HG03342 (cell line): ENCODE results near the gene HOXC6.

ENCODE experiments used
- ATAC-seq: cut with Tn5 transposase; IDR thresholded peaks from one replicate; pipeline ENCODE4 v1.9.1; 2021; ENCODE audit warnings: mild to moderate bottlenecking, moderate library complexity; ENCODE audit not compliant: unreplicated experiment

HOXC6 gene

GRCh38 chr12:54051874-54052437 is 23.7 kb downstream of the HOXC6 start:
- ATAC-seq, result no peak

DNA sequence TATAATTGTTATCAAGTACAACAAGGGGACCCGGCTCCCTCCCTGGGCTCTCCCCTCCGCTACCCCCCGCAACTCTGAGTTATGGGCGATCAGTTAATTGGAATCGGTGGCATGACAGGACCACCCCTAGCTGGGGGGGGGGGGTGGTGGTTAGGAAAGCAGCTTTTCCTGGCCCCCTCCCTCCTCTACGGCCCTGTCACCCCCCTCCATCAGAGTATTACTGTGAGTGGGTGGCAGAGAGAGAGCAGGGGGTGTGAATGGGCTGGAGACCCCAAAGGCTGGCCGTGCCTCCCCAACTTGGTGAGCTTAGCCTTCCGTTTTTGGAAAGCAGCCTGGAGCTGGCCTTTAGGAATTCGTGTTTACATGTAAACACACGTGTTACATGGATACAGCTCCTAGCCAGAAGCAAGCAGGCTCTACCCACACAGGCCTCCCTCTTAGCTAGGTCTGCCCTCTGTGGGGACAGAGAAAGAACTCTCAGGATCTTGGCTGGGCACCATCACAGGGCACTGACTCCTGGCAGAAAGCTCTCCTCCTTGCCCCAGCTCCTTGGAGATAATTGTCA is 24.3 kb downstream of the HOXC6 start:
- no peak for ATAC-seq

GRCh38 chr12:54053003-54053750 is 24.9 kb downstream of the HOXC6 start:
- ATAC-seq, result no peak

GRCh38 chr12:54053751-54054741 is 25.8 kb downstream of the HOXC6 start, which contains the start of gene HOXC4:
Gene HOXC4 (plus strand): TSS chr12:54053835. CDS start chr12:54053923, 88 bp downstream.
- ATAC-seq, result no peak

DNA sequence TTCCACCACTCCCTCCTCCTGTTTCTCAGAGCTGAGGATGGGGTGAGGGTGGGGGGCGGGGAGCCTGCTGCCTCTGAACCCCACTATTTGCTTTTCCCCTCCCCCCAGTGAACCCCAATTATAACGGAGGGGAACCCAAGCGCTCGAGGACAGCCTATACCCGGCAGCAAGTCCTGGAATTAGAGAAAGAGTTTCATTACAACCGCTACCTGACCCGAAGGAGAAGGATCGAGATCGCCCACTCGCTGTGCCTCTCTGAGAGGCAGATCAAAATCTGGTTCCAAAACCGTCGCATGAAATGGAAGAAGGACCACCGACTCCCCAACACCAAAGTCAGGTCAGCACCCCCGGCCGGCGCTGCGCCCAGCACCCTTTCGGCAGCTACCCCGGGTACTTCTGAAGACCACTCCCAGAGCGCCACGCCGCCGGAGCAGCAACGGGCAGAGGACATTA is 26.5 kb downstream of the HOXC6 start:
- ATAC-seq, result no peak

DNA sequence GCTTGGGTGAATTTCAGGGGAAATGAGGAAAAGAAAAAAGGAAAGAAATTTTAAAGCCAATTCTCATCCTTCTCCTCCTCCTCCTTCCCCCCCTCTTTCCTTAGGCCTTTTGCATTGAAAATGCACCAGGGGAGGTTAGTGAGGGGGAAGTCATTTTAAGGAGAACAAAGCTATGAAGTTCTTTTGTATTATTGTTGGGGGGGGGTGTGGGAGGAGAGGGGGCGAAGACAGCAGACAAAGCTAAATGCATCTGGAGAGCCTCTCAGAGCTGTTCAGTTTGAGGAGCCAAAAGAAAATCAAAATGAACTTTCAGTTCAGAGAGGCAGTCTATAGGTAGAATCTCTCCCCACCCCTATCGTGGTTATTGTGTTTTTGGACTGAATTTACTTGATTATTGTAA is 27.3 kb downstream of the HOXC6 start:
- ATAC-seq, result no peak

DNA sequence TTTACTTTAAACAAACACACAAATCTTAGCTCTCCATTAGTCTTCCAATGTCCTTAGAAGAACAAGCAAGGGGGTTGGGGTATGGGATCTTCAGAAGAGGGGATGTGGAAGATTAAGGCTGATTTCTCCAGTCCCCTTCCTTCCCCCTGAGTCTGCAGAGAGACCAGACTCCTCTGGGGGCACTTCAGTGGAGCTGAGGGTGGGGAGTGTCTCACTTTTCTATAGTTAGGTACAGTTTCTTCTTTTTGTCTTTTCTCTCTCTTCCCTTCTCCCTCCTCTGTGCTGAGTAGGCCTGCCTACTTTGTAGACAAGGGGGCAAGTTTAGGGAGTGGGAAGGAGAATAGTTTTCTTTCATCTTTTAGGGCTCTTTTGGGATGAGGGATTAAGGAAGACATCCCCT is 27.9 kb downstream of the HOXC6 start:
- no peak for ATAC-seq

DNA sequence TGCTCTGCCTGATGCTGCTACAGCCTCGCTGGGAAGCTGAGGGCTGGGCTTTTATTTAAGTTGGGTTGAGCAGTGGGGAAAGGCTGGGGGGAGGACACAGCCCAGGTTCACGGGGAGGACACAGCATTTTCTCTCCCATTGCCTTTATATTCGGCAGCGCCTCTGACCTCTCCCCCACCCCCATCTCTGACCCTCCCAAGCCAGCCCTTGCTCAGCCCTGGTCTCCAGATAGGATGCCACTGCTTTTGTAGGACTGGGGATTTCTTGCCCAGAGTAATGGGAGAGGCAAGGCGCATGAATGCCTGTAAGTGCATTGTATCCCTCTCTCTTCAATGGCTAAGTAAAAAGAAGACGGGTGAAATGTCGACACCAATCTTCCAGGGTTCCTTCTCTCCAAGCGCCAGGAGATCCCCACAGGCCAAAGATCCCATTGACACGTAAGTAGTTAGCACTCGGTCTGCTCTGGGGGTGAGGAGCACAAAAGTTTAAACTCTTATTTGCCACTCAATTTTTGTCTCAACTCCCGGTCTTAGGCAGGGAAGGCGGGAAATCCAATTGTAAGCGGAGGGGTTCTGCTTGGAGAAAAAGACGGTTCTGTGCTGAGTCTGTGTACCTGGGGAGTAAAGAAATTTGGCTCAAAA is 30.0 kb downstream of the HOXC6 start:
- ATAC-seq, result no peak

DNA sequence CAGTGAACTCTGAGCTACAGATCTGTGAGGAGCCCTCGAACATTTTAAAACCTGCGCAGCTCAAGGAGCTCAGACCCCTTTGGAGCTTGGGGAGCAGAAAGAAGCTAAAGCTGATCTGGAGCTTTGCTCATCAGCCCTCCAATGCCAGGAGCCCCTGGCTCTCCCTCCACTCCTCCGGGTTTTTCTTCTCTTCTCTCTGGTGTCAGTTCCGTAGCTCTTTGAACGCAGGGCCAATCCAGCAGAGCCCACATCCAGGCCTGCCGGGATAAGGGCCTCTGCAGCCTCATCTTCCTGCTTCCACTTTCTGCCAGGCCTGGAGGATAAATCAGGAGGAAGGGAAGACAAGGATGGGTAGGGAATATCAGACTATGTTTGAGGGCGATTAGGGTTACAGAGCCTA is 31.4 kb downstream of the HOXC6 start:
- no peak for ATAC-seq

- ATAC-seq, result no peak
Observed at GRCh38 chr12:54060174-54060974, 32.1 kb downstream of the HOXC6 start.

DNA sequence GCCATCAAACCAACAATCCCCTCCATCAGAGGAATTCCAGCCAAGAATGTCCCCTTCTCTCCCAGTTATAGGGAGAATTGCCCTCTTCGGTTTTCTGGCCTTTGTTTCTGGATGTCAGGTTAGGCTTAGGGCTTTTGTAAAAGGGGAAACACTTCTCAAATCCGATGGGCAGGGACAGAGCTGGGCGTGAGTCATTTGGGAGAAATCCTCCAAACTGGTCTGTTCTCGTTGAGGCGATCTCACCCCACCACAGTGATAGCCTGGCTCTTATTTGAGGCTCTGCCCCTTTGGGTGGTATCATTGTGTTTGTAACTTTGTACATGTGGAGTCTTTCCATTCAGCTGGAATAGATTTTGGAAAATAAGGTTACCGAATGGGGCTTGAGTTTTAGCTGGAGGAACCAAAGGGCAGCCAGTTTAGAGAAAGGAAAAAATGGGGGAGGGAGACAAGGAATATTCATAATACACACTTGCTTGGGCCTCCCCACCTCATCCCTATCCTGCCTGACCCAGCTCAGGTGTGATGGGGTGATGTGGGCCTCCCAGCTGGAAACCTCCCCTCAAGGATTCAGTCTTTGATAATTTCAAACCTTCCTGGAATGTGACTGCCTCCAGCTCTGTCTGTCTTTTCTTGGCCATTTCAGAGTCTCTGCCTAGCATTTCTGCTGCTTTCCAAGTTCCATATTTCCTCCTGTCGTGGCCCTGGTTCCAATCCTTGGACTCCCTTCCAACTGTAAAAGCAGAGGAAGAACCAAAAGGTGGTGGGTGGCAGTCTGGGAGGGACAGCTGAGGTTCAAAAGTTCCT is 32.9 kb downstream of the HOXC6 start:
- no peak for ATAC-seq

- ATAC-seq, result no peak
Observed at GRCh38 chr12:54065677-54066076, 37.4 kb downstream of the HOXC6 start.

- ATAC-seq, result no peak
Observed at GRCh38 chr12:54066408-54066807, 38.2 kb downstream of the HOXC6 start.

GRCh38 chr12:54068418-54069070 is 40.3 kb downstream of the HOXC6 start:
- ATAC-seq, result no peak

DNA sequence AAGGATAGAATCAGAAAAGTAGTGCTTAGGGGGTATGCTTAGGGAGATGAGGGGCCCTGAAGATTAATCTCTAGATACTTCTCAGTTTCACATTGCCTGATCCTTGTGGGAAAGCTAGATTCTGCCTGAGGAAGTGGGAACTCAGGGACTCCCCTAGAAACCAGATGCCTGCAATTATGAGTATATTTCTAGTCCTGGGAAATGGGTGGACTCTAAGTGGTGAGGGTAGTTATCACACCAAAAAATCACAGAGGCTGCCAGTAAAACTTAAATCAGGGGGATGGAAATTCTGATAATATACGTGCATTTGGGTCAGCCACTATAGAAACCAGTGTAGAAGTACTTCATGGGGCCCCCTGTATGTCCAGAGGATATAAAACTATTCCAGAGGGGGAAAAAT is 43.7 kb downstream of the HOXC6 start:
- ATAC-seq, result no peak

GRCh38 chr12:54074308-54074707 is 46.1 kb downstream of the HOXC6 start:
- no peak for ATAC-seq

DNA sequence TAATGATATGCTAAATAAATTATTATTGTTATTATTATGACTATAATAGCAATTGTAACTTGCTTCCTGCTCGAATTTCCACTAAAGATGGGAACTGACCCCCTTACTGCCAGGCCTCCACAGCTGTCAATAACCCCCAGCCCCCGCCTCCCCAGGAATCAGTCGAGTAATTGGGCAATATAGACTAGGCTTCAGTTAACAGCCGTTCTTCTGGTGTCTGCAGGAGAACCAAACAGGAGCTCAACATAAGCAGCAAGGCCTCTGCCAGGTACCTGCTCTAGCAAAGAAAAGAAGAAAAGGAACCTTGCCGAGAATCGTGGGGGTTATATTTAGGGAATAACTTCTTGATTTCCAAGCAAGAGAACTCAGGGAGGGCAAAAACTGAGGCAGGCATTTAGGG is 47.2 kb downstream of the HOXC6 start:
- ATAC-seq, result no peak

DNA sequence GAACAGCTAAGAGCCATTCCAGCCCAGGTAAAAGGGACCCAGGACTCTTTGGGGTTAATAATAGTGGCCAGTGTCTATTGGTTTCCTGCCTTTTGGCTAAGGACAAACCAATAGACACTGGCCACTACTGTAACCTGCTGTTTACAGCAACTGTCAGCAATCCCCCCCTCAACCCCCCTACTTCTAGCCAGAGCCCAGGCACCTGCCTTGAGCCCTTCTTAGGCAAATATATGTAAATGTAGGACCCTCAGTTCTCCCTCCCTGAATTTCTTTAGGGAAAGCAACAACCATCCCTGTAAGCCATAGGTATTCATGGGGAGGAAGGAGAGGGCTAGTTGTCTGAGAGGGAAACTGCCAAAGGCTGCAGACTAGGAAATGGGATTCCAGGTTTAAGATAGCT is 47.7 kb downstream of the HOXC6 start:
- ATAC-seq, result no peak
